ENCODE data around the gene TET1.

DNA sequence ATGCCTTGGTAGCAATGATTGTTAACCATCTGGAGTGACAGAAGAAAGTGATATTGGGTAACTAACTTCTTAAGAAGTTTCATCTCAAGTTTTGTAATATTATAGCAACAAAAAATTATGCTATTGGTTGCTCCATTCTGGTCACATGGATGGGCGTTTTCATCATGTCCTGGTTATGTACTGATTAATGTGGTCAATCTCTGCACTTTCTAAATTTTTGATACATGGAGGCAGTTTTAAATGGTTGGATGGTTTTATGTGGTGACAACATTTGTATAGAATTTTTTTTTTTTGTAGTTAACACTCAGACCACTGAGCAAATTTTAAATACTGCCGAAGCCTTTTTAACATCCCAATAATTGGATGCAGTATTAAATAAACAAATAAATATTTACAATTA, 105.7 kb downstream of the TET1 start:
- TF ChIP-seq GATA2 (IDR thresholded peaks at IDR 0.05; ENCODE audit: low read depth, low read length), result no peak
- TF ChIP-seq GATA3 (IDR thresholded peaks at IDR 0.05; ENCODE audit: low read depth, low read length), result no peak
